Left hindlimb (tissue), 1 donor: ENCODE measurements around the gene NXPH3.
A peak's percentile ranks its signal among the peaks of the same experiment; 100 is the strongest.

Experiments
- DNase-seq: peaks from one replicate; pipeline ENCODE4 v3.0.0-alpha.2; 2018

NXPH3 gene

GRCh38 chr17:49595328-49595727 is 19.7 kb downstream of the NXPH3 start:
- DNase-seq = no peak

DNA sequence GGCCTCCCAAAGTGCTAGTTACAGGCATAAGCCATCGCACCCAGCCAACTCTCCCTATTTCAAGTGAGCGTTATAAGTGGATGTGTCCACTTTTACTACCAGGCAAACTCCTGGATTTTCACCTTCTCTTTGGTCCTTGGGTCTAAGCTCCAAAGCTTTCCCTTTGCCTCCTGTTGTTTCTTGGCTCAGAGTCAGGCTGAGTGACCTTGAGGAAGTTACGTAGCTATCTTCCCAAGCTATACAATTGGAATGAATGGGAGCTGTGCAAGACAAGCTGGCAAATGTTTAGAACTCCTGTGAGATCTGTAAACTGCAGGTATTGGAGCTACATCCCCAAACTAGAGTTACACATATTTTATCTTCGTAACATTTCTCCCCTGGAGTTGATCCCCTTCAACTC is 20.3 kb downstream of the NXPH3 start:
- no peak for DNase-seq

- DNase-seq = no peak
Observed at GRCh38 chr17:49596613-49597244, 21.1 kb downstream of the NXPH3 start.

GRCh38 chr17:49597436-49597835 is 21.8 kb downstream of the NXPH3 start:
- DNase-seq = no peak

DNA sequence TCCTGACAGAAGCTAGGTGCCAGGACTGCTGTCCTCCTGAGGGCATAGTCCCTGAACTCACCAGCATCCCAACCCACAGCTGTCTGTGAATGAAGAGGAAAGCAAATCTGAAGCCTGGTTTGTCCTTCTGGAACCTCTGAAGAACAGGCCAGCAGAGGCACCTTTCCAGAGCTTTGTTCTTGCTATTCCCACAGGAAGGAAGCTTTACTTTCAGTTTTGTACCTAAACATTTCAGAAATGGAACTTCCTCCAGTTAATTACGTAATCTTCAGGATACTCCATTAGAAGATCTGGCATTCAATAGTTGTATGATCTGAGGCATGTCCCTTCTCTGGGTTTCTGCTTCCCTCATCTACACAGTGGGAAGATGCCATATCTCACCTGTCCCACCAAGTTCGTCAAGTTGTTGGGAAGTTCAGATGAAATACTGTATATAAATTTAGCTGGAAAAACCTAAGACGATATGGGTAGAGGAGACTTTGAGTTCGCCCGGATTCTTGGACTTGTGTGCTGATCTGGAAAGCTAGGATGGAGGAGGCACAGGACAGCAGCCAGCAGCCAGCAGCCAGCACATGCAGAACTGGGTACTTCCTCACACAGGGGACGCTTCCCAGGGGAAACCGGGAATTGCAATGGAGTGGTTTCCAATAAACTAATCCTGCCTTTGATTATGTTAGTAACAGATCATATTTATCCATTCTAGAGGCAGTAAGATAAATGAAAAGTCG is 22.4 kb downstream of the NXPH3 start:
- DNase-seq = no peak

GRCh38 chr17:49598918-49599317 is 23.2 kb downstream of the NXPH3 start:
- DNase-seq = no peak

DNA sequence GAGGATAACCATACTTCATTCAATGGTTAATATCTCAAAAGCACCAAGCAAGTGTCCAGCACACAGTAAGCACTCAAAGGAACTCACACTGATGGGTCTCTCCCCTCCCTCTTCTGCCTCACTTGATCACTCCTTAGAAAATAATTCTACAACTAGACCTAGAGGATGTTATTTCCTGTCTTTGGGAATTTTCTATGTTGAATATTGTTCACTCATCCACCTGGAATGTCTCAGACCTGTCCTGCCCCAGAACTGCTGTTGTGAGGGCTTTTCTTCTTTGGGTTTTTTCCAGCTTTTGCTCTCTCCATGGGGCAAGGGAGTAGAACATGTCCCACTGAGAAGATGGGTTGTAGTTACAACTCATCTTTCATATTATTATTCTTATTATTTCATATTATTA is 25.3 kb downstream of the NXPH3 start:
- DNase-seq = no peak

DNA sequence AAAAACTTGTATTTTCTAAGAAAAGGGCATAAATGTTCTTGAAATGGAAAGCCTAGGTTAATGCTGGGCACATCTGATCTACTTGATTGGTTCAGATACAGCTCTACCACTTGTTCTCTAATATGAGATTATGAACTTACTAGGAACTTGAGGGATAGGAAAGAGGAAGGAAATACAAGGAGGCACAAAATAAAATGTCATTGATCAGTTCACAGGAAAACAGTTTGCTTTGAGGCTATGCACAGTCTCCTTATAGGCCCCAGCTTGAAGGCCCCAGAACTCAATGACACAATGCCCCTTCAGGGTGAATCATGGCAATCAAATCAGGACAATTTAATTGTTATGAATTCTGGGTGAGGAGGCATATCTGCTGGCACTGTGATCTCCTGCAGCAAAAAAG is 27.1 kb downstream of the NXPH3 start:
- no peak for DNase-seq

GRCh38 chr17:49603238-49603637 is 27.6 kb downstream of the NXPH3 start:
- DNase-seq = no peak

GRCh38 chr17:49603720-49604119 is 28.0 kb downstream of the NXPH3 start:
- no peak for DNase-seq

DNA sequence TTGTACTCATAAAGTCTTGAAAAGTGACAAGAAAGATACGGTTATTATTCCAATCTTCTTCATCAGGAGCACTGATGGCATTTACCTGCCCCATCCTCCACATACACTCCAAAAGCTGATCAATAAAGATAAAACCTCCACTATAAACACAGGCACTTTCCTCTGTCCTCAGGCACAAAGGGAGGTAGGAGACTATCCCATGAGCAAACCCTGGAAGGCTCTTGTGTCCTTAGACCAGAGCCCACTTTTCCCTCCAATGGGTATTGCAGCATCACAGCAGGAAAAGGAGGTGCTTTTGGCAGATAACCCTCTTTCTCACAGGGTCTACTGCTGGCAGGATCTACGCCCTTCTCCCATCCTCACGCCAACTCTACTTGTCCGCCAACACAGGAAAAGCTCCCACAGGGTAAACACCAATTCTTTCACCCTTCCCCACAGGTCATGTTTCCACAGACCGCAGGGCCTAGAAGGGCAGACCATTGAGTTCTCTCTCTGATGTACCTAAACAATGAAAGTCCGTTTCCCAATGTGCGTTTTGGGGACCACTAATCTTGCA is 28.7 kb downstream of the NXPH3 start:
- no peak for DNase-seq

- DNase-seq = no peak
Observed at GRCh38 chr17:49610883-49611584, 35.4 kb downstream of the NXPH3 start.

GRCh38 chr17:49612726-49613125 is 37.1 kb downstream of the NXPH3 start:
- no peak for DNase-seq

GRCh38 chr17:49613182-49613800 is 37.6 kb downstream of the NXPH3 start:
- no peak for DNase-seq

DNA sequence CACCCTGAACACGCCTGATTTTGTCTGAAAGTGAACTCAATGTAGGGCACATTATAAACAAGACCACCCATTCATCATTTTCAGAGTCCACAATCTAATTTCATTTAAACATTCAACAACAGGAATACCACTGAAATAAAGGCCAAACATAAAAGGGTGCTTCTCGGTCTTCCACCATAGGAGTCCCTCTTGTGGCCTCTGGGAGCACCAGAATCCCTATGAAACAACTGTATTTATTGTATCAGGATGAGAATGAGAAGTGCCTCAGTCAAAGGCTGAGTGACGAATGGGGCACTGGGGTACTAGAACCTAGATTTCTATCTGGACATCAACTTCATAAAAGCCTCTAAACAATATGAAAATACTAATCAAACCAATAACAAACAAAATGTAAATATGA is 40.4 kb downstream of the NXPH3 start:
- no peak for DNase-seq

GRCh38 chr17:49616601-49617131 is 41.0 kb downstream of the NXPH3 start:
- peak; percentile 79 for DNase-seq

DNA sequence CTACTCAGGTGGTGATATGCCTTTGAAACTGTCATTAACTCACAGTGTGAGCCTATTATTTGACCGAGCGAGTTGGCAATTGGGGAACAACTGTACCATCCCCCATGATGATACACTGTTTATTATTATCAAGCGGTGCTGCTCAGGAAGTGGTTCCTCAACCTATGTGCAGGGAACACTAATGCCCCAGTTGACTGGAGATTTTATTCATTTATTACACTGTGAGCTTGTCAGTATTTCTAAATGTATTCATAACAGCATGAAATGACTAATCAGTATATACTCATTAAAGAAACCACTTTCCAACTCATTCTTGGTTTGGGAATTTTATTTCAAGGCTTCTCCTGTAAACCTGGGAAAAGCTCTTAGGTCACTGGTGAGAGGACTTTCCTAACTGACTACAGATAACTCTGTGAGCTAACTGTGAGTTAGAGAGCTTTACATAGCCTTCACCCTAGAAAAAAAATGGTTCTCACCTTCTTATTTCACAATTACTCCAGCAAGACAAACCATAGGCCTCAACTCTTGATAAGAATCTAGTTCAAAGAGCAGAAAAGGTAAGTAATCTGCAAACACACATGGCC is 42.4 kb downstream of the NXPH3 start:
- DNase-seq = no peak

- DNase-seq = no peak
Observed at GRCh38 chr17:49621420-49621819, 45.7 kb downstream of the NXPH3 start.

DNA sequence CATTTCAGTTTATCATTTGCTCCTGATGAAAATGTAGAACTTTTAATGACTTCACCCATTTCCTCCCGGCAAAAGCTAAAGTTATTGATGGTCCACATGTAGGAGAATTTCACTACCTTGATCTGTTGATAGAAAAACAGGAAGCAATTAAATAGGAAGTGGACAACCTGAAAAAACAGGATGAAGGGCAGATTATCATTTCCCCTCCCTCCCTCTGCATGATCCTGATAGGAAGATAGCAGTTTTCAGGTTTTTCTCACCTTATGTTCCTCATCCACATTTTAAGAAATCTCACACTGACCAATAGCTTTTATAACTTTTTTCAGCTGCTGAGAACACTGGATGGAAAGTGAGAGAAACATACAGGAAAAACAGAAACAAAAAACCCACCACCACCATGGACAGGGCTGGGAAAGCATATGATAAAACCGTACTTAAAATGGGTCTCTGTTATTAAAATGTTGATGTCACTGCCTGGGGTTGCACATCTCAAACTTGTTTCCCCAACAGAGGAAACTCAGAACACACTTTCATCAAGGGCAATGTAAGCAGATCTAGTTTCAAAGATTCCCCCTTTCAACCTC is 46.4 kb downstream of the NXPH3 start:
- no peak for DNase-seq

- no peak for DNase-seq
Observed at GRCh38 chr17:49624896-49625295, 49.2 kb downstream of the NXPH3 start.

GRCh38 chr17:49629447-49629846 is 53.8 kb downstream of the NXPH3 start:
- DNase-seq = no peak
